ENCODE data around the gene FTCDNL1.

- no peak for TF ChIP-seq EZH2phosphoT487 (IDR thresholded peaks at IDR 0.05; ENCODE audit: low read length)
- TF ChIP-seq, protein P1, sequence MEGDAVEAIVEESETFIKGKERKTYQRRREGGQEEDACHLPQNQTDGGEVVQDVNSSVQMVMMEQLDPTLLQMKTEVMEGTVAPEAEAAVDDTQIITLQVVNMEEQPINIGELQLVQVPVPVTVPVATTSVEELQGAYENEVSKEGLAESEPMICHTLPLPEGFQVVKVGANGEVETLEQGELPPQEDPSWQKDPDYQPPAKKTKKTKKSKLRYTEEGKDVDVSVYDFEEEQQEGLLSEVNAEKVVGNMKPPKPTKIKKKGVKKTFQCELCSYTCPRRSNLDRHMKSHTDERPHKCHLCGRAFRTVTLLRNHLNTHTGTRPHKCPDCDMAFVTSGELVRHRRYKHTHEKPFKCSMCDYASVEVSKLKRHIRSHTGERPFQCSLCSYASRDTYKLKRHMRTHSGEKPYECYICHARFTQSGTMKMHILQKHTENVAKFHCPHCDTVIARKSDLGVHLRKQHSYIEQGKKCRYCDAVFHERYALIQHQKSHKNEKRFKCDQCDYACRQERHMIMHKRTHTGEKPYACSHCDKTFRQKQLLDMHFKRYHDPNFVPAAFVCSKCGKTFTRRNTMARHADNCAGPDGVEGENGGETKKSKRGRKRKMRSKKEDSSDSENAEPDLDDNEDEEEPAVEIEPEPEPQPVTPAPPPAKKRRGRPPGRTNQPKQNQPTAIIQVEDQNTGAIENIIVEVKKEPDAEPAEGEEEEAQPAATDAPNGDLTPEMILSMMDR (IDR thresholded peaks at IDR 0.05; ENCODE audit: low read length): no peak
Observed at GRCh38 chr2:199756743-199757142, 94.2 kb downstream of the FTCDNL1 start.
